Measurements from ENCODE around the gene ACVRL1. TPM values are rescaled to one million over a fixed set of nuclear protein-coding genes. Genes with fewer than 3 reads are reported as not detected.

ACVRL1 gene
- 0.64 and 1.9 TPM in 2 replicates for total RNA-seq

DNA sequence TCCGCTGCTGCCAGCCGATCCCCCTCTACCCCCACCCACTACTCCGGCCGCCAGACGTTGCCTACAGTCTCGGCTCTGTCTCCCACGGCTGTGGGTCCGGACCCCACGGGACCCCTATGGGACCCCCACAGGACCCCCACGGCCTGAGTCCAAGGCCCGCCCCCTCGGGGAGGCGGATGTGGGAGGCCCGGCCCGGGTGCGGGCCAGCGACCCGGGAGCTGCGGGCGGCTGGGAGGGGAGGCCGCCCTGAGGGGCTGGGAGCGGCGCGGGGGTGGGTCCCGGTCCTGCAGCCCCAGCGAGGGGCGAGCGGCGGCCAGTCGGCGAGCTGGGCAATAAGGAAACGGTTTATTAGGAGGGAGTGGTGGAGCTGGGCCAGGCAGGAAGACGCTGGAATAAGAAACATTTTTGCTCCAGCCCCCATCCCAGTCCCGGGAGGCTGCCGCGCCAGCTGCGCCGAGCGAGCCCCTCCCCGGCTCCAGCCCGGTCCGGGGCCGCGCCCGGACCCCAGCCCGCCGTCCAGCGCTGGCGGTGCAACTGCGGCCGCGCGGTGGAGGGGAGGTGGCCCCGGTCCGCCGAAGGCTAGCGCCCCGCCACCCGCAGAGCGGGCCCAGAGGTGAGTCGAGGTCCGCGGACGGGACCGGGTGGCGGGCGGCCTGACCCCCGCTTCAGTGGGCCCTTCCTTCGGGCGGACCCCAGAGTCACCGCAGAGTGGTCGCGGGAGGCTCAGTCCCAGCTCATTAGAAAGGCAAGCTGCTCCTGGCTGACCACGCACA is at the start of gene ACVRL1:
Gene ACVRL1, plus strand, starts transcription at position 422 of the 773 bp plus-strand sequence. CDS start 4,971 bp downstream, outside the sequence.

DNA sequence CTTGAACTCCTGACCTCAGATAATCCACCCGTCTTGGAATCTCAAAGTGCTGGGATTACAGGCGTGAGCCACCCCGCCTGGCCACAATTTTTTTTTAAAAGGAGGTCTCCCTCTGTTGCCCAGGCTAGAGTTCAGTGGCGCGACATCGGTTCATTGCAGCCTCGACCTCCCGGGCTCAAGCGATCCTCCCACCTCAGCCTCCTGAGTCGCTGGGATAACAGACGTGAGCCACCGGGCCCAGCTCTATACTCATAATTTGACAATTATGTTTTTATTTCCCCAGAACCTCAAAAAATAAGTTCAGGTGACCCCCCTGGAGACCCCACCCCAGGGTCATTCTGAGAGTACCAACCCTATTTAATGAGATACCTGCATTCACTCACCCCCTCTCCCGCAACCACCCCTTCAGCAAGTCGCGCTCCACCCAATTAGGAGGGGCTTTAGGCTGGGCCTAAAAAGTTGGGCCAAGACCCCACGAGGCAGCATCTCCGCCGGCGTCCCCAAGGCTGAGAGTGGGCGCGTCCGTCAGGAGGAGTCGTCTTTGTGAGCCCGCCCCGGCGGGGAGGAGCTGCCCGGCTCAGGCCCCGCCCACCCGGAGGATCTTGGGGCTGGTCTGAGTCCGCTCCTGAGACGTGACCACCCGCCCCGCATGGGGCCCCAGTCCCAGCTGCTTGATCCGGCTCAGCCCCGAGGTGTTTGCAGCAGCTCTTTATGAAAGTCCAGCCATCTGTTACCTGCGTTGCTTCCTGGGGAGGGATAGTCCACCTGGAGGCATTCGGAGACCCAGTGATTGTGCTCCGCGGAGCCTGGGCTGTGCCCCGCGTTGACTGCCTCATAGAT is 19.6 kb upstream of the ACVRL1 start, which contains the start of gene ANKRD33:
Gene ANKRD33, plus strand, starts transcription at position 628 of the 840 bp plus-strand sequence. Its CDS starts 84 bp downstream, at position 712.

DNA sequence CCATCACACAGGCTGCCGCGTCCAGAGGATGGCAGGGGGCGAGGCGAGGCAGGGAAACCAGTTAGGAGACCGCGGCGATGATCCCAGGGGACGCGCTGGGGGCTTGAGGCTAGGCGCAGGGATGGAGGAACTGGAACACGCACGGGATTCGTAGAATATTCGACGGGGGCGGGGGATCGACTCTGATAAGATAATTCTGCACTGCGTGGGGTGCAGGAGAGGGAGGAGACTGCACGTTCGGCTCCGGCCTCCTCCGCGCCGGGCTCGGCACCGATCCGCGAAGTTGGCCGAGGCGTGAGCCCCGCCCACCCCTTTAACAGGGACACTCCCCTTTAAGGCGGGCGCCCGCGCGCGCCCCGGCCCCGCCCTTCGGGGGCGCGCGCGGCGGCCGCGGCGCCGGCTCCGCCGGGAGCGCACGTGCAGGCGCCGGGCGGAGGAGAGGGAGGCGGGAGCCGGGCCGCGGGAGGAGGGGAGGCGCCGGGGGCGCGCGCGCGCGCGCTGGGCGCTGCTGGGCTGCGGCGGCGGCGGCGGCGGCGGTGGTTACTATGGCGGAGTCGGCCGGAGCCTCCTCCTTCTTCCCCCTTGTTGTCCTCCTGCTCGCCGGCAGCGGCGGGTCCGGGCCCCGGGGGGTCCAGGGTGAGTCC is 44.0 kb downstream of the ACVRL1 start, which contains the start of gene ACVR1B:
Gene ACVR1B, plus strand, starts transcription at position 501 of the 644 bp plus-strand sequence. Its CDS starts 45 bp downstream, at position 546.

Other genes with a start within 250 kb of the ACVRL1 start
- gene FIGNL2, start 58.8 kb upstream of the ACVRL1 start, total RNA-seq = under 0.01 TPM in 1 of 2 replicates, not detected in the other
- gene ANKRD33, start 19.4 kb upstream of the ACVRL1 start, total RNA-seq = not detected in 2 replicates
- 11.1 and 13.0 TPM in 2 replicates for gene ACVR1B, start 44.2 kb downstream of the ACVRL1 start, total RNA-seq
- gene TAMALIN, start 99.4 kb downstream of the ACVRL1 start, total RNA-seq = 0.48 TPM in 1 of 2 replicates, not detected in the other
- 0.72 and 2.8 TPM in 2 replicates for gene NR4A1, start 143.9 kb downstream of the ACVRL1 start, total RNA-seq
- gene ATG101, start 162.5 kb downstream of the ACVRL1 start, total RNA-seq = 76.1 and 124 TPM in 2 replicates
- not detected in 2 replicates for gene SMIM41, start 172.2 kb downstream of the ACVRL1 start, total RNA-seq